Measurements from ENCODE around the gene SLC24A3. TPM values are rescaled to one million over a fixed set of nuclear protein-coding genes. Genes with fewer than 3 reads are reported as not detected.

Gene SLC24A3
- total RNA-seq, 1 donor from 2014 or later = 0.79 TPM

DNA sequence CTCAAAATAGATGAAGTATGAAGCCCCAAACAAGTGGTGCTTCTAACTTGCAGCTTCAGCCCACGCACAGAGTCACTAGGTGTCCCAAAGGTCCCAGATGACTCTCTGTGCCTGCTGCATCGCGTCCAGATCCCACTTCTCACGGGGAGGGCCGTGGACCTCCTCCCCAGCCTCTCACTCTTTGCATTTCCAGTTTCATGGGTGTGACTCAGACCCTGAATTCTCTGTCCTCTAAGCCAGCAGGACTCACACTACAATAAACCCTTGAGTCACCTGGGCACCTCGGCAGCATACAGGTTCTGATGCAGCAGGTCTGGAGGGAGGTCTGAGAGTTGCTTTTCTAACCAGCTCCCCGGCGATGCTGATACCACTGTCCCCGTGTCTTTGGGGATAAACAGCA is 431.6 kb downstream of the SLC24A3 start:
- Mint-ChIP-seq H3K27ac (ENCODE audit: unreplicated experiment) (no peak overlapping the region), H3K4me3 (ENCODE audit: unreplicated experiment) (no peak overlapping the region), H3K27me3 (ENCODE audit: low read depth, unreplicated experiment) (peaks cover 15% of the 10 kb centered on the region), H3K9me3 (ENCODE audit: unreplicated experiment) (no peaks in the 10 kb centered on the region), H3K4me1 (ENCODE audit: low read depth, unreplicated experiment) (no peaks in the 10 kb centered on the region), H3K36me3 (ENCODE audit: low read depth, unreplicated experiment) (no peaks in the 10 kb centered on the region)
- Histone ChIP-seq H3K36me3 (ENCODE audit: insufficient read depth, low read length) (no peaks in the 10 kb centered on the region), H3K79me2 (ENCODE audit: insufficient read depth, low read length) (no peaks in the 10 kb centered on the region), H3K9ac (ENCODE audit: low read length) (no peak overlapping the region), H3K27ac (ENCODE audit: low read depth, low read length) (no peak overlapping the region), H3K4me2 (ENCODE audit: low read length) (no peak overlapping the region), H4K20me1 (ENCODE audit: insufficient read depth, low read length) (no peaks in the 10 kb centered on the region), H3K9me3 (ENCODE audit: insufficient read depth, low read depth, low read length) (no peaks in the 10 kb centered on the region), H3K4me1 (ENCODE audit: insufficient read depth, low read length) (no peaks in the 10 kb centered on the region), H2AFZ (ENCODE audit: low read depth, low read length) (no peak overlapping the region), H3K4me3 (ENCODE audit: insufficient read depth, low read depth, low read length) (no peak overlapping the region), H3K27me3 (ENCODE audit: insufficient read depth, low read length) (no peaks in the 10 kb centered on the region)
- FAIRE-seq (no peak), DNase-seq (ENCODE audit: low read depth) (no peak)
- TF ChIP-seq, protein P1, sequence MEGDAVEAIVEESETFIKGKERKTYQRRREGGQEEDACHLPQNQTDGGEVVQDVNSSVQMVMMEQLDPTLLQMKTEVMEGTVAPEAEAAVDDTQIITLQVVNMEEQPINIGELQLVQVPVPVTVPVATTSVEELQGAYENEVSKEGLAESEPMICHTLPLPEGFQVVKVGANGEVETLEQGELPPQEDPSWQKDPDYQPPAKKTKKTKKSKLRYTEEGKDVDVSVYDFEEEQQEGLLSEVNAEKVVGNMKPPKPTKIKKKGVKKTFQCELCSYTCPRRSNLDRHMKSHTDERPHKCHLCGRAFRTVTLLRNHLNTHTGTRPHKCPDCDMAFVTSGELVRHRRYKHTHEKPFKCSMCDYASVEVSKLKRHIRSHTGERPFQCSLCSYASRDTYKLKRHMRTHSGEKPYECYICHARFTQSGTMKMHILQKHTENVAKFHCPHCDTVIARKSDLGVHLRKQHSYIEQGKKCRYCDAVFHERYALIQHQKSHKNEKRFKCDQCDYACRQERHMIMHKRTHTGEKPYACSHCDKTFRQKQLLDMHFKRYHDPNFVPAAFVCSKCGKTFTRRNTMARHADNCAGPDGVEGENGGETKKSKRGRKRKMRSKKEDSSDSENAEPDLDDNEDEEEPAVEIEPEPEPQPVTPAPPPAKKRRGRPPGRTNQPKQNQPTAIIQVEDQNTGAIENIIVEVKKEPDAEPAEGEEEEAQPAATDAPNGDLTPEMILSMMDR (IDR thresholded peaks at IDR 0.05; ENCODE audit: insufficient read depth, low read depth, low read length) = no peak
- TF ChIP-seq EZH2 (IDR thresholded peaks at IDR 0.05; ENCODE audit: insufficient read depth, low read length) = no peak

DNA sequence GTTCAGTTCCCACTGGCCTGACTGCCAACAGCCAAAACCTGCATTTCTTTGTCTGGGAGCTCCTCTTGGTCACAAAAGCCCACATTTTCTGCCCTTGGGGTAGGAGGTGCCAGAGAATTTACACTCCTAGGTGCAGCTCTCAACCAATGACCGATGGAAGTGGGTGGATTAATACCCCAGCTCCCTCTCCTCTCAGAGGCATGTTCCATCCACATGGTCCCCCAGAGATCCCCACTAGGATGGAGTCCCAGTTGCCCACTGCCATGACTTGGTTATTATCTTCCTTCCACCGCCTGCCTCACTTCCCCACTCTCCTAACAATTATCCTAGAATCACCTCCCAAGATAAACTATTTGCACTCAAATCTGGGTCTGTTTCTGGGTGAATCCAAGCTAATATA is 434.5 kb downstream of the SLC24A3 start:
- H4K20me1 ChIP-seq (ENCODE audit: insufficient read depth, low read length) = no peaks in the 10 kb centered on the region
- peaks cover 15% of the 10 kb centered on the region for H3K27me3 Mint-ChIP-seq (ENCODE audit: low read depth, unreplicated experiment)
- H3K36me3 ChIP-seq (ENCODE audit: insufficient read depth, low read length) = no peaks in the 10 kb centered on the region
- no peaks in the 10 kb centered on the region for H3K79me2 ChIP-seq (ENCODE audit: insufficient read depth, low read length)
- no peak overlapping the region for H3K4me3 ChIP-seq (ENCODE audit: insufficient read depth, low read depth, low read length)
- no peaks in the 10 kb centered on the region for H3K36me3 Mint-ChIP-seq (ENCODE audit: low read depth, unreplicated experiment)
- H3K4me1 ChIP-seq (ENCODE audit: insufficient read depth, low read length) = no peaks in the 10 kb centered on the region
- H3K9ac ChIP-seq (ENCODE audit: low read length) = no peak overlapping the region
- H3K9me3 ChIP-seq (ENCODE audit: insufficient read depth, low read depth, low read length) = no peaks in the 10 kb centered on the region
- no peak overlapping the region for H3K4me3 Mint-ChIP-seq (ENCODE audit: unreplicated experiment)
- H3K27me3 ChIP-seq (ENCODE audit: insufficient read depth, low read length) = no peaks in the 10 kb centered on the region
- H3K27ac ChIP-seq (ENCODE audit: low read depth, low read length) = no peak overlapping the region
- H3K4me2 ChIP-seq (ENCODE audit: low read length) = no peak overlapping the region
- H3K27ac Mint-ChIP-seq (ENCODE audit: unreplicated experiment) = no peak overlapping the region
- DNase-seq (ENCODE audit: low read depth) (no peak), FAIRE-seq (no peak)
- no peaks in the 10 kb centered on the region for H3K4me1 Mint-ChIP-seq (ENCODE audit: low read depth, unreplicated experiment)
- TF ChIP-seq, protein P1 (IDR thresholded peaks at IDR 0.05; ENCODE audit: insufficient read depth, low read depth, low read length) = no peak
- no peak for TF ChIP-seq EZH2 (IDR thresholded peaks at IDR 0.05; ENCODE audit: insufficient read depth, low read length)
- H2AFZ ChIP-seq (ENCODE audit: low read depth, low read length) = no peak overlapping the region
- H3K9me3 Mint-ChIP-seq (ENCODE audit: unreplicated experiment) = no peaks in the 10 kb centered on the region

DNA sequence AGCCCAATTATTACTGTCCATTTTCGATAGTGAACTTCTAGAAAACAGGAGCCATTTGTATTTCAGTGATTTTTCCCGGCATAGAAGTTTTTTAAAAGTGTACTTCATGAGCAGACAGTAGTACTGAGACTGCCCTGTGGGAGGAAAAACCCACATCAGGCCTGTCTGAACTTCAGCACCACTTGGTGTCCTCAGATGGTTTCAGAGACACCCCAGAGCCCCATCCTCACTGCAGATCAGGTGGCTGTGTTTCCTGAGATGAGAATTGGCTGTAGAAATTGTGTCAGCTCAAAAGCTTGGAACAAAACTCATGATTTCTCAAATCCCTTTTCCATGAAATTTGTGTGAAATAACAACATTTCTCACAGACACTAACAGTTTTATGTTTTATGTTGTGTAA is 435.6 kb downstream of the SLC24A3 start:
- Histone ChIP-seq H3K4me3 (ENCODE audit: insufficient read depth, low read depth, low read length) (no peak overlapping the region), H3K9me3 (ENCODE audit: insufficient read depth, low read depth, low read length) (no peaks in the 10 kb centered on the region), H3K9ac (ENCODE audit: low read length) (no peak overlapping the region), H3K27me3 (ENCODE audit: insufficient read depth, low read length) (no peaks in the 10 kb centered on the region), H3K79me2 (ENCODE audit: insufficient read depth, low read length) (no peaks in the 10 kb centered on the region), H3K36me3 (ENCODE audit: insufficient read depth, low read length) (no peaks in the 10 kb centered on the region), H3K27ac (ENCODE audit: low read depth, low read length) (no peak overlapping the region), H3K4me2 (ENCODE audit: low read length) (no peak overlapping the region), H3K4me1 (ENCODE audit: insufficient read depth, low read length) (no peaks in the 10 kb centered on the region), H2AFZ (ENCODE audit: low read depth, low read length) (no peak overlapping the region), H4K20me1 (ENCODE audit: insufficient read depth, low read length) (no peaks in the 10 kb centered on the region)
- DNase-seq (ENCODE audit: low read depth) = no peak
- FAIRE-seq = no peak
- TF ChIP-seq, protein P1 (IDR thresholded peaks at IDR 0.05; ENCODE audit: insufficient read depth, low read depth, low read length) = no peak
- no peak for TF ChIP-seq EZH2 (IDR thresholded peaks at IDR 0.05; ENCODE audit: insufficient read depth, low read length)
- Mint-ChIP-seq H3K27ac (ENCODE audit: unreplicated experiment) (no peak overlapping the region), H3K4me3 (ENCODE audit: unreplicated experiment) (no peak overlapping the region), H3K27me3 (ENCODE audit: low read depth, unreplicated experiment) (peaks cover 9% of the 10 kb centered on the region), H3K36me3 (ENCODE audit: low read depth, unreplicated experiment) (no peaks in the 10 kb centered on the region), H3K4me1 (ENCODE audit: low read depth, unreplicated experiment) (no peaks in the 10 kb centered on the region), H3K9me3 (ENCODE audit: unreplicated experiment) (peaks cover 3% of the 10 kb centered on the region)

Measured in astrocyte (in vitro differentiated cells and primary cell).